GM12875 (cell line): ENCODE results near the gene PHETA1.
"Not testable (repeated sequence)": the region's sequence is repeated elsewhere in the genome, so short reads cannot be mapped to it uniquely, and the experiment has no call there.

Experiments
- H3K4me3 ChIP-seq: one replicate; pipeline ENCODE4 v1.5.1; 2011; ENCODE audit warnings: low read depth, low read length, control low read depth
- TF ChIP-seq, protein P1 (sequence below): IDR thresholded peaks from 2 replicates; pipeline ENCODE4 v1.5.1; 2011; ENCODE audit warnings: low read depth, mild to moderate bottlenecking, control low read depth, inconsistent platforms, low read length, moderate library complexity, borderline replicate concordance; ENCODE audit not compliant: insufficient read depth

The PHETA1 gene

DNA sequence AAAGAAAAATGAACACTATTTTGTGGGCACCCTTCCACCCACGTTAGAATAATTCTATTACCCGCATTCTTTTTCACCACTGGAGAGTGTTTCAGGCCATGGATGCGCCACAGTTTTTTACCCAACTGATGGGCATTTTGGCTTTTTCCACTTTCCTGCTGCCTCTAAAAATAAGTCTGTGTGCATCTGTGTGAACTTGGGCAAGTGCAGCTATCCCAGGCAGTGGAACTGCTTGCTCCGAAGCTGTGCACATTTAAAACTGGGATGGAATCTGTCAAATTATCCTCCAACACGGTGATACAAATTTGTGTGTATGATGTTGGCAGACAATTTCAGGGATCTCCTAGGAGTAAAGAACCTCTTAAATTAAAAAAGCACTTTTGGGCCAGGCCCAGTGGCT is 31.5 kb downstream of the PHETA1 start:
- no peak overlapping the region for H3K4me3 ChIP-seq
- TF ChIP-seq, protein P1, sequence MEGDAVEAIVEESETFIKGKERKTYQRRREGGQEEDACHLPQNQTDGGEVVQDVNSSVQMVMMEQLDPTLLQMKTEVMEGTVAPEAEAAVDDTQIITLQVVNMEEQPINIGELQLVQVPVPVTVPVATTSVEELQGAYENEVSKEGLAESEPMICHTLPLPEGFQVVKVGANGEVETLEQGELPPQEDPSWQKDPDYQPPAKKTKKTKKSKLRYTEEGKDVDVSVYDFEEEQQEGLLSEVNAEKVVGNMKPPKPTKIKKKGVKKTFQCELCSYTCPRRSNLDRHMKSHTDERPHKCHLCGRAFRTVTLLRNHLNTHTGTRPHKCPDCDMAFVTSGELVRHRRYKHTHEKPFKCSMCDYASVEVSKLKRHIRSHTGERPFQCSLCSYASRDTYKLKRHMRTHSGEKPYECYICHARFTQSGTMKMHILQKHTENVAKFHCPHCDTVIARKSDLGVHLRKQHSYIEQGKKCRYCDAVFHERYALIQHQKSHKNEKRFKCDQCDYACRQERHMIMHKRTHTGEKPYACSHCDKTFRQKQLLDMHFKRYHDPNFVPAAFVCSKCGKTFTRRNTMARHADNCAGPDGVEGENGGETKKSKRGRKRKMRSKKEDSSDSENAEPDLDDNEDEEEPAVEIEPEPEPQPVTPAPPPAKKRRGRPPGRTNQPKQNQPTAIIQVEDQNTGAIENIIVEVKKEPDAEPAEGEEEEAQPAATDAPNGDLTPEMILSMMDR, result no peak

DNA sequence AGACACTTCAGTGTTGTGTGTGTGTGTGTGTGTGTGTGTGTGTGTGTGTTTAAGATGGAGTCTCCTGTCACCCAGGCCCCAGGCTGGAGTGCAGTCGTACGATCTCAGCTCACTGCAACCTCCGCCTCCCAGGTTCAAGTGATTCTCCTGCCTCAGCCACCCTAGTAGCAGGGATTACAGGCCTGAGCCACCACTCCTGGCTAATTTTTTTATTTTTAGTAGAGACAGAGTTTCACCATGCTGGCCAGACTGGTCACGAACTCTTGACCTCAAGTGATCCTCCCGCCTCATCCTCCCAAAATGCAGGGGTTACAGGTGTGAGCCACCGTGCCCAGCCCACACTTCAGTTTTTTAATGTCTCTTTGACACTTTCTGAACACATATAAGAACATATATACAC is 32.5 kb downstream of the PHETA1 start:
- not testable (repeated sequence) for H3K4me3 ChIP-seq

DNA sequence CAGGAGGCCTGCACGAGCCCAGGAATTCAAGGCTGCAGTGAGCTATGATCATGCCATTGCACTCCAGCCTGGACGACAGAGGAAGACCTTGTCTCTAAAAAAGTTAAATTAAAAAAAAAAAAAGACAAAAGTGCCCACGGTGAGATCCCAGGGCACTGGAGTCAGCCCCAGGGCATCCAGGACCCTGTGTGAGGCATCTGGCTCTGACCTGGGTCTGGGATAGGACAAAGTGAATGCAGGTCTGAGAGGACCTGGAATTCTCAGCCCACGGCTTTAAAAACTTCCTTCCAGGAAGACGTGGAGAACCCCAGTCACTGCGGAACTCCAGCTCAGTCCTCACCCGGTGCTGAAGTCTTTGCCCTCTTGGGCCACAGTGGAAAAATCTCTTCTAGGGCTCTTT is 33.1 kb downstream of the PHETA1 start:
- TF ChIP-seq, protein P1, result no peak
- no peak overlapping the region for H3K4me3 ChIP-seq

DNA sequence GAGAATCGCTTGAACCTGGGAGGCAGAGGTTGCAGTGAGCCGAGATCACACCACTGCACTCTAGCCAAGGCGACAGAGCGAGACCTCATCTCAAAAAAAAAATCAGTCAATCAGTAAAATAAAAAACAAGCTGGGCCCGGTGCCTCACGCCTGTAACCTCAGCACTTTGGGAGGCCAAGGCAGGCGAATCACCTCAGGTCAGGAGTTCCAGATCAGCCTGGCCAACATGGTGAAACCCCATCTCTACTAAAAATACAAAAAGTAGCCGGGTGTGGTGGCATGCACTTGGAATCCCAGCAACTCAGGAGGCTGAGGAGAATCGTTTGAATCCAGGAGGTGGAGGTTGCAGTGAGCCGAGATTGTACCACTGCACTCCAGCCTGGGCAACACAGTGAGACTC is 33.6 kb downstream of the PHETA1 start:
- not testable (repeated sequence) for H3K4me3 ChIP-seq

DNA sequence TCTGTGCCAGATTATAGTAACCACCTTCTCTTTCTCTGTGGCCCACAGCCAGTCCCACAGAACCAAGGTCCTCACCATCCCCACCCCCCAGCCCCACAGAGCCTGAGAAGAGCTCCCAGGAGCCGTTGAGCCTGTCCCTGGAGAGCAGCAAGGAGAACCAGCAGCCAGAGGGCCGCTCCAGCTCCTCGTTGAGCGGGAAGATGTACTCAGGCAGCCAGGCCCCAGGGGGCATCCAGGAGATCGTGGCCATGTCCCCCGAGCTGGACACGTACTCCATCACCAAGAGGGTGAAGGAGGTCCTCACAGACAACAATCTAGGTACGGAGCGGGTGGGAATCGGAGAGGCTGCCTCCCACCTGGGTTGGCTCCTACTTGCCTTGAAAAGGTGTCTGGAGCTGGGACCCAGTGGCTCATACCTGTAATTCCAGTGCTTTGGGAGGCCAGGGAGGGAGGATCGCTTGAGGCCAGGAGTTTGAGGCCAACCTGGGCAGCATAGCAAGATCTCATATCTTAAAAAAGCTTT is 34.4 kb downstream of the PHETA1 start:
- no peak overlapping the region for H3K4me3 ChIP-seq
- TF ChIP-seq, protein P1, result no peak

DNA sequence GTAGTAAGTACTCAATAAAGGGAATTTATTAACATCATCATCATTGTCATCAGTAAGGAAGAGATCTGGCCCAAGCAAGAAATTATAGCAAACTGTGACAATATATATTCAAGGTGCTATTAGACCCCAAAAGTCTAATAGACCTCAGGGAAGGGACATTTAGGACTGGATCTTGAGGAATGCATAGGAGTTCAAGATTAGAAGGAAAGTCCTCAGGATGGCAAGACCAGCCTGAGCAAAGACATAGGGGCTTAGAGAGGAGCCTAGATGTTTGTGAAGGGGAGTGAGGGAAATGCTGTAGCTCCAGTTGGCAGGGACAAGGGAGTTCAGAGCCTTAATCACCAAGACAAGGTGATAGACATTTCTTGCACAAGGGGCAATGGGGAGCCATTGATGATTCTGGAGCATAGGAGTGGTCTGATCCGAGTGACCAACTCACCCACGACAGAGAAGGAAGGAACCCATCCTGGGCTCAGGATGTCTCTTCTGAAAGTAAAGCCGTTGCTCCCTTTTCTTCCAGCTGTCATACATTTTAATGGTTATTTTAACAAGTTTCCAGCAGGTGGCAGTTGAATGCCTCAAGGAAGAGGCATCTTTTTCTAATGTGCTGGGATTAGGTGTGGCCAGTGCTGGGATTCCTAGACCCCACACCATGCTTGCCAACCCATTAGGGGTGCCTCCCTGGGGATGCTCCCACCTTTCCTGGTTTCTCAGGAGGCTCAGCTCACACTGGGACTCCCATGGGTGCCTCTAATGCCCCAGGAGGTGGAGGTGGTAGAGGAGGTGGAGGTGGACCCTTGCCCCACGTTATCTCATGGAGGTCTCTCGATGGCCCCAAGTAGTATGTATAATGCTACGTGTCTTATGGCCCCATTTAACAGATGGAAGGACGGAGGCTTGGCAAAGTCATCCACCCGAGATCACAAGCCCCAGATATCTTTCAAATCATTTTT is 37.8 kb downstream of the PHETA1 start:
- TF ChIP-seq, protein P1, result peak; percentile 38; the same call in 1 of the 2 replicates
- H3K4me3 ChIP-seq, result no peak overlapping the region

DNA sequence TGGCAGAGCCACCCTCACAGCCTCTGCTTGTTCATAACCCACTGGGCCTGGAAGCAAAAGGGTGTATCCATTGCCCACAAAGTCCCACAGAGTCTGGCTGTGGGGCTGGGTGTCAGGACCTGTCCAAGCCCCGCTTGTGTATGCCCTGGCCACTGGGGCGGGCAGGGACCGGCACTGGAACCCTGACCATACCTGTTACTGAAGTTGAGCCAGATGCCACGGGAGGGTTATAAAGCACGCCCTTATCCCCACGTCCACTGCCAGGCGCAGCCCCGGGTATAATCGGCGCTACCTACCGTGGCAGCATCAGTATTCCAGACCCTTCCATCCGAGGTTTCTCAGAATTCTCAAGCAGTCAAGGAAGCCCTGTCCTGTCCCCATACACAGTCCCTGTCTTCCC is 40.8 kb downstream of the PHETA1 start:
- no peak overlapping the region for H3K4me3 ChIP-seq
- TF ChIP-seq, protein P1, result no peak

DNA sequence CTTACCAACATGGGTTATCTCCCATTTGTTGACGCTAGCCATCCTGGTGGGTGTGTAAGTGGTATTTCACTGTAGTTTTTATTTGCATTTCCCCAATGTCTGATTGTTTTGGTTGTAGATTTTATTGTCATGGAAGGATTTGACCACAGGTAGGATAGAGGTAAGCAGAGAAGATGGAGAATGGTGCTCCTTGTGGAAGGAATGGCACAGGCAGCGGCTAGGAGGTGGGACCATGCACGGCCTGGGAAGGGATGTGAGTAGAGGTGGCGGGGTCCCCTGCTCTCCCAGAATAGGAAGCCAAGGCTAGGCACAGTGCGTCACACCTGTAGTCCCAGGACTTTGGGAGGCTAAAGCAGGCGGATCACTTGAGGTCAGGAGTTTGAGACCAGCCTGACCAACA is 41.4 kb downstream of the PHETA1 start:
- TF ChIP-seq, protein P1, result no peak
- H3K4me3 ChIP-seq, result no peak overlapping the region
